OCI-LY1 (cell line): ENCODE results near the gene KLHL25.

ENCODE experiments used
- H2AFZ ChIP-seq: fragments of 200-600 bp; sonication (generic), shearing (Covaris generic); 2 replicates; pipeline ENCODE4 v1.6.0; 2014; ENCODE audit warnings: antibody characterized with exemption, mild to moderate bottlenecking, low read length
- H3F3A ChIP-seq: fragments of 200-600 bp; sonication (generic), shearing (Covaris generic); 2 replicates; pipeline ENCODE4 v1.6.0; 2014; ENCODE audit warnings: mild to moderate bottlenecking, antibody characterized with exemption, low read length, moderate library complexity; ENCODE audit not compliant: insufficient read depth
- H3K27ac ChIP-seq: fragments of 200-600 bp; sonication (generic); 2 replicates; pipeline ENCODE4 v1.5.1; 2014; ENCODE audit warnings: low read length, mixed run types, mild to moderate bottlenecking, low read depth; ENCODE audit not compliant: poor library complexity, severe bottlenecking
- H3K27me3 ChIP-seq: fragments of 200-600 bp; sonication (generic); 2 replicates; pipeline ENCODE4 v1.6.0; 2014; ENCODE audit warnings: antibody characterized with exemption, mild to moderate bottlenecking, low read length, moderate library complexity; ENCODE audit not compliant: insufficient read depth
- H3K36me3 ChIP-seq: fragments of 200-600 bp; sonication (generic); 2 replicates; pipeline ENCODE4 v1.6.1; 2014; ENCODE audit warnings: mild to moderate bottlenecking, antibody characterized with exemption, low read length, moderate library complexity, mixed read lengths; ENCODE audit not compliant: insufficient read depth
- H3K4me1 ChIP-seq: fragments of 200-600 bp; sonication (generic); 2 replicates; pipeline ENCODE4 v1.5.1; 2014; ENCODE audit warnings: mild to moderate bottlenecking, low read length, moderate library complexity; ENCODE audit not compliant: insufficient read depth, severe bottlenecking
- H3K4me2 ChIP-seq: fragments of 200-600 bp; sonication (generic), shearing (Covaris generic); 2 replicates; pipeline ENCODE4 v1.6.1; 2014; ENCODE audit warnings: low read length
- H3K4me3 ChIP-seq: fragments of 200-600 bp; sonication (generic); 2 replicates; pipeline ENCODE4 v1.5.1; 2014; ENCODE audit warnings: low read length, low read depth, mild to moderate bottlenecking, mixed read lengths; ENCODE audit not compliant: poor library complexity, severe bottlenecking
- H3K79me2 ChIP-seq: fragments of 200-600 bp; shearing (Covaris generic); 2 replicates; pipeline ENCODE4 v1.6.1; 2016; ENCODE audit warnings: mixed run types, low read length, mixed read lengths; ENCODE audit not compliant: insufficient read depth
- H3K9ac ChIP-seq: fragments of 200-600 bp; sonication (generic), shearing (Covaris generic); 2 replicates; pipeline ENCODE4 v1.6.1; 2014; ENCODE audit warnings: mild to moderate bottlenecking, low read length, mixed read lengths
- H3K9me2 ChIP-seq: fragments of 200-600 bp; sonication (generic), shearing (Covaris generic); 2 replicates; pipeline ENCODE4 v1.6.1; 2014; ENCODE audit warnings: low read depth, mild to moderate bottlenecking, low read length, mixed read lengths
- H3K9me3 ChIP-seq: fragments of 200-600 bp; shearing (Covaris generic); 2 replicates; pipeline ENCODE4 v1.6.1; 2014; ENCODE audit warnings: low read length, mixed read lengths
- H4K20me1 ChIP-seq: fragments of 200-600 bp; sonication (generic), shearing (Covaris generic); 2 replicates; pipeline ENCODE4 v1.6.0; 2016; ENCODE audit warnings: mild to moderate bottlenecking, low read length; ENCODE audit not compliant: insufficient read depth
- EZH2 ChIP-seq: fragments of 200-600 bp; sonication (generic), shearing (Covaris generic); IDR thresholded peaks from 2 replicates; pipeline ENCODE4 v1.8.0; 2017; ENCODE audit warnings: borderline replicate concordance, mixed run types, mild to moderate bottlenecking, antibody characterized with exemption, low read length, moderate library complexity, mixed read lengths
- TF ChIP-seq, protein P1 (sequence below): fragments of 200-600 bp; sonication (generic), shearing (Covaris generic); IDR thresholded peaks from 2 replicates; pipeline ENCODE4 v1.5.1; 2017; ENCODE audit warnings: mild to moderate bottlenecking, antibody characterized with exemption, low read length, moderate library complexity, mixed read lengths

Gene KLHL25

DNA sequence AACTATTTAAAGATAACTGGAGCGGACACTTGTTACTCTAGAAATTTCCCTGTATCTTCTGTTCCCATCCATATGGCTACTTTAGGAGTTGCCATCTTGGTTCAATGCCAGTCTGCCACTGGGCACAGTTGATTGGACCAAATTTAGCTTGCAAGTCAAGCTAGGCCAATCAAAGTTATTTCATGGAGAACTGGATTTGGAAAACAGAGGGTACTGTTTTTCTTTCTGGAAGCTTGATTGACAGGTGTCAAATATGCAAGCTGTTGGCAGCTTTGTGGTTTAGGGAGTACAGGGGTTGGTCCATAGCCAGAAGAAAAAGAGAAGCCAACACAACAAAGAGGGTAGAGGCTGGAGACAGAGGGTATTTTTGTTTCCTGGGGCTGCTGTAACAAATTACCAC lies 33.4 kb upstream of the KLHL25 start:
- H4K20me1 ChIP-seq = no peaks in the 10 kb centered on the region
- TF ChIP-seq EZH2 = no peak
- TF ChIP-seq, protein P1, sequence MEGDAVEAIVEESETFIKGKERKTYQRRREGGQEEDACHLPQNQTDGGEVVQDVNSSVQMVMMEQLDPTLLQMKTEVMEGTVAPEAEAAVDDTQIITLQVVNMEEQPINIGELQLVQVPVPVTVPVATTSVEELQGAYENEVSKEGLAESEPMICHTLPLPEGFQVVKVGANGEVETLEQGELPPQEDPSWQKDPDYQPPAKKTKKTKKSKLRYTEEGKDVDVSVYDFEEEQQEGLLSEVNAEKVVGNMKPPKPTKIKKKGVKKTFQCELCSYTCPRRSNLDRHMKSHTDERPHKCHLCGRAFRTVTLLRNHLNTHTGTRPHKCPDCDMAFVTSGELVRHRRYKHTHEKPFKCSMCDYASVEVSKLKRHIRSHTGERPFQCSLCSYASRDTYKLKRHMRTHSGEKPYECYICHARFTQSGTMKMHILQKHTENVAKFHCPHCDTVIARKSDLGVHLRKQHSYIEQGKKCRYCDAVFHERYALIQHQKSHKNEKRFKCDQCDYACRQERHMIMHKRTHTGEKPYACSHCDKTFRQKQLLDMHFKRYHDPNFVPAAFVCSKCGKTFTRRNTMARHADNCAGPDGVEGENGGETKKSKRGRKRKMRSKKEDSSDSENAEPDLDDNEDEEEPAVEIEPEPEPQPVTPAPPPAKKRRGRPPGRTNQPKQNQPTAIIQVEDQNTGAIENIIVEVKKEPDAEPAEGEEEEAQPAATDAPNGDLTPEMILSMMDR = no peak
- H3K9ac ChIP-seq = no peak overlapping the region

DNA sequence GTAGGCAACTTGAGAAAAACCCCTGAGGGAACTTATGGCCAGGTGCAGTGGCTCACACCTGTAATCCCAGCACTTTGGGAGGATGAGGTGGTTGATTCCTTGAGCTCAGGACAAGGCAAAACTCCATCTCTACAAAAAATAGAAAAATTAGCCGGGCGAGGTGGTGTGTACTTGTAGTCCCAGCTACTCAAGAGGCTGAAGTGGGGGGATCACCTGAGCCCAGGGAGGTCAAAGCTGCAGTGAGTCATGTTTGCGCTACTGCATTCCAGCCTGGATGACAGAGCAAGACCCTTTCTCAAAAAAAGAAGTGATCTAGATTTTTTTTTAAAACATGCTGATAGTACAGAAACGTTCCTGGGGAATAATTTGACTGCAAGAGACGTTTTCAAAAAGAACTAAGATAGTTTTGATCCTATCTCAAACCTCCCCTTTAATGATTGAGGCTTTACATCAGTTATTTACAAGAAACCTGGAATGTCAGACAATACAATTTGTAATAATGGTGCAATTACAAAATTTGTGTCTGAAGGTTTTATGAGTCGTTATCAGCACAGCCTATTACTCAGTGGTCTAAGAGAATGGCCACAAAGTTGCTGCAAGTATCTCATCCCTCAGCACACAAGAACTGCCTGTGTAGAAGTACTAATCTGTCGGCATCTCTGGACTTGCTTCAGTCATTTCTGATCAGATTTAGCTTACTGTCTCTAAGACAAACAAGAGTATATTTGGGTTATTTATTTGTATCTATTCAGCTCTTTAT lies 32.2 kb upstream of the KLHL25 start:
- H3K9me3 ChIP-seq = no peaks in the 10 kb centered on the region
- no peaks in the 10 kb centered on the region for H3K4me1 ChIP-seq
- TF ChIP-seq EZH2 = no peak
- TF ChIP-seq, protein P1 = no peak
- no peak overlapping the region for H3K27ac ChIP-seq
- no peaks in the 10 kb centered on the region for H3K27me3 ChIP-seq
- no peak overlapping the region for H3K4me2 ChIP-seq
- H3K79me2 ChIP-seq = no peaks in the 10 kb centered on the region
- H3K9me2 ChIP-seq = no peaks in the 10 kb centered on the region
- H3K4me3 ChIP-seq = no peak overlapping the region
- H2AFZ ChIP-seq = no peak overlapping the region
- no peaks in the 10 kb centered on the region for H3K36me3 ChIP-seq
- no peaks in the 10 kb centered on the region for H3F3A ChIP-seq
- no peak overlapping the region for H3K9ac ChIP-seq
- H4K20me1 ChIP-seq = no peaks in the 10 kb centered on the region

More for the DNA sequence above, 33.4 kb upstream of the KLHL25 start:
- no peaks in the 10 kb centered on the region for H3F3A ChIP-seq
- no peaks in the 10 kb centered on the region for H3K27me3 ChIP-seq
- H3K9me2 ChIP-seq = no peaks in the 10 kb centered on the region
- H3K27ac ChIP-seq = no peak overlapping the region
- no peaks in the 10 kb centered on the region for H3K9me3 ChIP-seq
- H2AFZ ChIP-seq = no peak overlapping the region
- H3K4me3 ChIP-seq = no peak overlapping the region
- H3K79me2 ChIP-seq = no peaks in the 10 kb centered on the region
- no peak overlapping the region for H3K4me2 ChIP-seq
- H3K36me3 ChIP-seq = no peaks in the 10 kb centered on the region
- H3K4me1 ChIP-seq = no peaks in the 10 kb centered on the region

- Histone ChIP-seq H2AFZ (no peak overlapping the region), H3K9me2 (no peaks in the 10 kb centered on the region)
- TF ChIP-seq, protein P1 = no peak
- no peak for TF ChIP-seq EZH2
Measured at GRCh38 chr15:85825719-85826118, 31.0 kb upstream of the KLHL25 start.

More at GRCh38 chr15:85825719-85826118, 31.0 kb upstream of the KLHL25 start:
- Histone ChIP-seq H3F3A (no peaks in the 10 kb centered on the region), H3K4me1 (no peaks in the 10 kb centered on the region), H3K79me2 (no peaks in the 10 kb centered on the region), H3K9me3 (no peaks in the 10 kb centered on the region), H3K9ac (no peak overlapping the region), H3K27ac (no peak overlapping the region), H3K36me3 (no peaks in the 10 kb centered on the region), H3K4me3 (no peak overlapping the region), H3K27me3 (no peaks in the 10 kb centered on the region), H4K20me1 (no peaks in the 10 kb centered on the region), H3K4me2 (no peak overlapping the region)
